Stimulated activated CD8-positive, alpha-beta memory T cell treated with anti-CD3 and anti-CD28 coated beads, Interleukin-7, amount 100 ng/mL, for 4 hours (primary cell): ENCODE measurements around the gene INTS1.
"Not testable (repeated sequence)": the region's sequence is repeated elsewhere in the genome, so short reads cannot be mapped to it uniquely, and the experiment has no call there.

Experiments
- DNase-seq, 2 donors: peaks; one replicate each; pipeline ENCODE4 v3.0.0-alpha.2; 2020; ENCODE audit warnings: low read depth in 2 of 2

INTS1 gene

DNA sequence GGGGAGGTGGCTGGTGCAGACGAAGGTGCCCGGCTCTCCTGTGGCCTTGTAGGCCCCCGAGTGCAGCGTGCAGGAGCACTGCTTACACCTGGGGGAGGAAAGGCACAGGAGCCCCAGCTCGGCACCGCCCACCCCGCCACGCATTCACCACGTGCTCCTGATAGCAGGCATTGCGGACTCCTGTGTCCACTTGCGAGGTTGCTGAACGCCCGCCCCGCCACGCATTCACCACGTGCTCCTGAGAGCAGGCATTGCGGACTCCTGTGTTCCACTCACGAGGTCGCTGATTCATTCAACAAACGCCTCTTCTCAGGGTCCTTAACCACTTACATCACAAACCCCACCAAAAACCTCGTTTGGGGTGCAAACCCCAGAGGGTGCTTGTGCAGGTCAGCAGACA is 58.8 kb downstream of the INTS1 start:
- no peak for DNase-seq

DNA sequence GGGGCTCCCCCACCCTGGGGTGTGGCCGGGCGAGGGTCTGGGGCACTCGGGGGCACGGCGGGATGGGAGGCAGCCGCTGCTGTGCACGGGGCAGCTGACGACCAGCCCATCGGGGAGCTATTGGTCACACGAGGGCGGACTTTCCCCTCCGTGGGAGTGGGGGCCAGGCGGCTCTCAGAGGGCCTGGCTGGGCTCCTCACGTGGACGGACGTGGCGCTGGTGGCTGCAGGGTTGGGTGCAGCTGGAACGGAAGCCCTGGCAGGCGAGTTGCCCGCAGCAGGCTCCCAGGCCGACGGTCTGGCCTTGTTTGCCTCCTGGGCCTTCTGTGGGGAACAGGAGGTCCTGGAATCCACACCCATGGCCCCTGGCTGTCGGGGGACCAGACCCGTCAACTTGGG is 59.3 kb downstream of the INTS1 start:
- no peak for DNase-seq

DNA sequence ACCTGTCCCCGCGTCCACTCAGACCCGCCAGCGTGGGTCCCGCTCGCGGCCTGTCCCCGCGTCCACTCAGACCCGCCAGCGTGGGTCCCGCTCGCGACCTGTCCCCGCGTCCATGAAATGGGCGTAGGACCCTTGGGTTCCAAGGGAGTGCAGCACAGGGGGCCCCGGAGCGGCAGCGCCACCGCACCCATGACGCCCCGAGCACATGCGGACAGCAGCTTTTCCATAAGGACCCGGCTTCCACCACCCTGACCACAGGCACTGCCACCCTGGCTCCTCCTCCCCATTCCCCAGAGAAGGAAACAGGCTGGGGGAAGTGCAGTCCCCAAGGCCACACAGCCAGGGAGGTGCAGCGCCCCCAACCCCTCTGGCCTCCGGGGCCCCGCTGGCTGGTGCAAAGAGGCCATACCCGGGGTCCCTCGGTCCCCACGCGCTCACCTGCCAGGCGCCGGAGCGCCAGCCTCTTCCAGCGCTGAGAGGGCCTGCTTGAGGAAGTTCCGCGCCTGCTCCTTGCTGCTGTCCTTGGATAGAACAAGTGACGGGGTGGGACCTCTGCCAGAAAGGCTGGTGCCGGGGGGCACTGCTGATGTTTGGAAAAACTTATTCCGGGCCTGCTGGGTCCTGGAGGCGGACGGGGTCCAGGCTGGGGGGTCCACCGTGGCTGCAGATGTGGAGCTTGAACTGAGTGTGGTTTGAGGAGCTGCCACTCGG is 59.8 kb downstream of the INTS1 start:
- DNase-seq, result no peak

DNA sequence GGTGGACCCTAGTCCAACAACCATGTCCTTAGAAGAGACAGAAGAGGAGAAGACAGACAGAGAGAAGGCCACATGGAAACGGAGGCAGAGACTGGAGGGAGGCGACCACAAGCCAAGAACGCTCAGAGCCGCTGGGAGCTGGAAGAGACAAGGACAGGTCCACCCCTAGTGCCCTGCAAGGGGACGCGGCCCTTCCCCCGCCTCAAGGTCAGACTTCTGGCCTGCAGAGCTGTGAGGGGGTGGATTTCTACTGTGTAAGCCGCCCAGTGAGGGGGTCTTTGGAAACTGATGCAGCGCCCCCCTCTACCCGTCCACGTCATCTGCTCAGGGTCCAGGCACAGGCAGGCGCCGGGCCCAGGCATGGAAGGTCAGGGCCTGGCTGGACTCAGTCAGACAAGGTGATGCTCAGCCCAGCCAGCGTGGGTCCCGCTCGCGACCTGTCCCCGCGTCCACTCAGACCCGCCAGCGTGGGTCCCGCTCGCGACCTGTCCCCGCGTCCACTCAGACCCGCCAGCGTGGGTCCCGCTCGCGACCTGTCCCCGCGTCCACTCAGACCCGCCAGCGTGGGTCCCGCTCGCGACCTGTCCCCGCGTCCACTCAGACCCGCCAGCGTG is 60.5 kb downstream of the INTS1 start:
- DNase-seq, result not testable (repeated sequence)

DNA sequence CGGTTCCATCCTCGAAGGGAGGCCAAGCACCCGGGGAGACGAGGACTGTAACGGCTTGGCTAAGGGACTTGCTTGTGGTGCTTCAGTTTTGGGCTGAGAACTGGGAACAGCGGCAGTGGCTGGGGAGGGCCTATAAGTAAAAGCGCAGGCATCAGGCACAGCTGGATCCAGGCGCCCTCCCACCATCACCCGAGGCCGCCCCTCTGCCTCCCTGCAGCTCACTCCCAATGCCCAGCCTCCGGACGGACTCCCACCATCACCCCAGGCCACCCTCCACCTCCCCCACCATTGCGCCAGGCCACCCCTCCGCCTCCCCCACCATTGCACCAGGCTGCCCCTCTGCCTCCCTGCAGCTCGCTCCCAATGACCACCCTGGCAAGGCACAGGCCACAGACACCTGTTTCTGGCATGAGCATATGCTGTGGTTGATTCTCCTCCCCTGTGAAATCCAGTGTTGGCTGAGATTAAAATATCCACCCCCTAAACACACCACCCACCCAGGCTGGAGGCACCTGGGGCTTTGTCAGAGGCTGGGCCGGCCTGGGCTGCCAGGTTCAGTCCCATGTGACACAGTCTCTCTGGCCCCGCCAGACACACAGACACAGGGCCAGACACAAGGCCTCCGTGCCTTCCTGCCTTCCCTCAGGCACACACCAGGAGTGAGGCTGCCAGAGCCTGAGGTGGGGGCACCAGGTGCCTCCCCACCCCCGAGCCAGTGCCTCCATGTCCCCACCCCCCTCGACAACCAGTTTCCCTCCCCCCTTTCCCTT is 61.6 kb downstream of the INTS1 start:
- no peak for DNase-seq

DNA sequence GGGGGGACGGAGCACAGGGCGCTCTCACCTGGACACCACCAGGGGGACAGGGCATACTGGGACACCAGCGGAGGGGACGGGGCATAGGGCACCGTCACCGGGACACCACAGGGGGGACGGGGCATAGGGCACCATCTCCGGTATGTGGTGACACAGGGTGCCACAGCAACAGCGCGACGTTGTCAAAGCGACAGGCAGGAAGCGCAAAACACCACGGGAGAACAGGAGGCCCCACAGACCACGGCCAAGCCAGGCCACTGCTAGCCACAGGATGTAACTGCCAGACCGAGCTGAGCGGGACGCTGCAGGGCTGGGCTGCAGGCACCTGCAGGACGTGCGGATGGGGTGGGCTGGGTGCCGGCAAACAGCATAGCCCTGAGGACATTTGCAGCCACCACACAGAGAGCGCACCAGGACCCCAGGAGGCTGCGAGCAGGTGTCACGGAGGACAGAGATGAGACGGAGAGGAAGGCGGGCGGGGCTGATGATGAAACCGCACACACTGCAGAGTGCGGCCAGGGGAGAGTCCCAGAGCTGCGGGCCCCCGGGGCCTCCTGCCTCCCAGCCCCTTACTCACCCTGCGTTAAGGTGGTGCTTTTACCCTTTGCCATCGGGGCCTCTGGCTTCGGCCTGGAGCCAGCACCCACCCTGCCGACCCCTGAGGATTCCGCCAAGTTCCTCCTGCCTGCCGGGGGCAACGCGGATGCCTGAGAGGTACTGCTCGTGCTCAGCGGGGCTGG is 62.4 kb downstream of the INTS1 start:
- DNase-seq, result no peak

DNA sequence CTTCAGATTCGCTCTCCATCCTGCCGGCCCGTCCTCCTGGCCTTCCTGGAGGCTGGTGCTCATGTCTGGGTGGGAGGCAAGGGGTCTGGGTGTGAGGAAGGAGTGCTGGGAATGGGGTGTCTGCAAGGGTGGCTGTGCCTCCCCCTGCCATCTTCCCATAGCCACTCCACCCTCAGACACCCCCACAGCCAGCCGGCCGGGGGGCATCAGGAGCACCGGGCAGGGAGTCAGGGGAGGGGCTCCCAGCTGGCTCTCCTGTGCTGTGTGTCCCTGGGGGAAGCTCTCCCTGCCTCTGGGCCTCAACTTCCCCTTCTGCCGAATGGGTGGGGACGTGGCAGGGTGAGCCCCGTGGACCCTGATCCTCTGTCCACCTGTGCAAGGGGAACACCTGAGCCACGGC is 63.6 kb downstream of the INTS1 start:
- no peak for DNase-seq

DNA sequence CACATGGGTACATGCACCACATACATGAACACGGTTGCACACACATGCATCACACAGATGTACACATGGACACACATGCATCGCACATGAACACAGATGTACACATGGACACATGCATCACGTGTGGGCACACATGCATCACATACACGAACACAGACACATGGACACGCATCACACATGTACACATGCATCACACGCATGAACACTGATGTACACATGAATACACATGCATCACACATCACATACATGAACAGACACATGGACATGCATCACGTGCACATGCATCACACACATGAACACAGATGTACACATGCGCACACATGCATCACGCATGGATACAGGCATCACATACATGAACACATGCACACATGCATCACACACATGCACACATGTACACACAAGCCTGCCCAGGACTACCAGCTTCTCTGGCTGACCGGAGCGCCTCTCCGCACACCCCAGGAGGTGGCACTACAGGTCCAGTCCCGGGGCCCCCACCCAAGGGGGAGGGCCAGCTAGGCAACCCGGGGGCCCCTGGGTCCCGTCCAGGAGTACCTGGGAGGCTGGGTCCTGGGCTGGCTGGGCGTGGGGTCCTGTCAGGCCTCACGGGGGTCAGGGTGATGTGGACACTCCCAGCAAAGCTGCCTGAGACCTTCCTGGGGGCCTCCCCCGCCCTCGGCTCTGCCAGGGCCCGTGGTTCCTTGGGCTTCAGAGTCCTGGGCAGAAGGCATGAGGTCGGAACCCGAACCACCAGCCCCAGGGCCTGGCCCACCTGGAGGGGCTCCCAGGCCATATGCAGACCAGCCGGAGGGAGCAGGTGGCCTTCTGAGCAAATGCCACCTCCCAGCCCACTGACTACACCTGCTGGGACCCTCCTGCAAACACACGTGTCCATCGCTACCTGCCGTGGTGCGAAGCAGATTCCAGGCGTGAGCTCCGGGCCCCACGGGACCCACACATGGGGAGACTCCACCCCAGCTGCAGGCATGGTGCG is 64.5 kb downstream of the INTS1 start:
- DNase-seq, result no peak

DNA sequence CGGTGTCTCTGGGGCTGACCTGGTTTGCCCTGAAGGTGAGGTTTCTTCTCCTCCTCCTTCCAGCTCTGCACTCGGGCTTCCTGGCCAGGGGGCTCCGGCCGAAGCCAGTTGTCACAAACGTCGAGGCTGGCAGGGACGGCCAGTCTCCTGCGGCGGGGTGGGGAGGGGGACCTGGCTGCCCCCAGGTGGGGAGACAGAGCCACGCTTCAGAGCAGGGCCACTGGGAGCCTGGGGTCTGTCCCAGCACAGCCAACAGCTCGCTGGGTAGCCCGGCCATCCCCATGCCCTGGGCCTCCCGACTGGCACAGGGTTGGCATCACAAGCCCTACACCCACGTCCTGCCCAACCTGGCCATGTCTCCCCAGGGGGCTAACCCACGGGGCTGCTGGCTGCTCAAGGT is 65.4 kb downstream of the INTS1 start:
- DNase-seq, result no peak

DNA sequence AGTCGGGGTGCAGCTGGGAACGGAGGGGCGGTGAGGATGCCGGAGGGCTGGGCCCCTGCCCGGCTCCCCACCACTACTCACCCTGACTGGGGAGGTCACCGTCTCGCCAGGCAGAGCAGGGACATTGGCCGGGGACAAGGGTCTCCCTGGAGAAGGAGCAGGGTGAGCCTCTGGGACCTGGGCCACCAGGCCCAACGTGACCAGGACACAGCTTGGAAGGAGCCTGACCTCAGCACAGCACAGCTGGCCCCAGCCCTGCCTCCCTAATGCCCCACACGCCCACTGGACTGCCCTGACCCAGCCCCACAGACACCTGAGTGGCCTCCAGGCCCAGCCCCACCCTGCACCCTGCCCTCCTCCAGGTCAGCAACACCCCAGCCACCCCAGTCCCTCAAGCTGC is 66.0 kb downstream of the INTS1 start:
- no peak for DNase-seq

DNA sequence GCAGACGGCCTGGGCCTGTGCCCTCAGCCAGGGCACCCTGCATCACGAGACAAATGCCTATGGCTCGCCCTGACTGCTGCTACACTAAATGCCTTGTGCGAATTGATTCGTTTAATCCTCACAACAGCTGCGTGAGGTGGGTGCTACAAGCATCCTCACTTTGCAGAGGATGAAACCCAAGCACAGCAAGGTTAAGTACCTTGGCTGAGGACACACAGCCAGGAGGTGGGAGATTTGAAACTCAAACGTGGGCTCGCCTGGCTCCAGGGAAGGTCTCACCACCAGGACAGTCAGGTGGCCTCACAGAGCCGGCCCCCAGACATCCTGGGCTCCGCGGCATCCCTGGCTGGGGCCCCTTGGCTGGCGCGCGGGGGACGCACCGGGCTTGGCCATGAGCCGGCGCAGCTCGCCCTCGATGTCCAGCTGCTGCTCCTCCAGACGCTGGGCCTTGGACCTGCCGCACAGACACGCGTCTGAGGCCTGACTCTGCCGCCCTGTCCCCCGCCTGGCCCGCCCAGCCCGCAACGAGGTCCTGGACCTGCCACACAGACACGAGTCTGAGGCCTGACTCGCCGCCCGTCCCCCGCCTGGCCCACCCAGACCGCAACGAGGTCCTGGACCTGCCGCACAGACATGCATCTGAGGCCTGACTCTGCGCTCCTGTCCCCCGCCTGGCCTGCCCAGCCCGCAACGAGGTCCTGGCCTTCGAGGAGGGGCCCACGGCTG is 66.9 kb downstream of the INTS1 start:
- DNase-seq, result no peak

DNA sequence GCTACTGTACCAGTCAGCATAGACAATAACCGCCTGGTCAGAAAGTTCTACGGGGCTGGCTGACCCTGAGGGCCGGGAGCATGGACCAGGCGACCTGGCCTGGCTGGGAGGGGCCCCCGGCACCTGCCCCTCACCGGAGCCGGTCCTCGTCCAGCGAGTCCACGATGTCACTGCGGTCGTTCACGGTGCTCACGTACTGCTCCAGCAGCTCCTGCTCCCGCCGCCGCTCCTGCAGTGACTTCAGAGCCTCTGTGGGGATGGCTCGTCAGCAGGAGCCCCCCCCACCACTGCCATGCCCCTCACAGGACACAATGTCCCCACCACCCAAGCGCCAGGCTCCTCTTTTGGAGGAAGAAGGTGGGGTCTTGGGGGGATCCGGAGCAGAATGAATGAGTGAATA is 67.6 kb downstream of the INTS1 start:
- DNase-seq, result no peak

DNA sequence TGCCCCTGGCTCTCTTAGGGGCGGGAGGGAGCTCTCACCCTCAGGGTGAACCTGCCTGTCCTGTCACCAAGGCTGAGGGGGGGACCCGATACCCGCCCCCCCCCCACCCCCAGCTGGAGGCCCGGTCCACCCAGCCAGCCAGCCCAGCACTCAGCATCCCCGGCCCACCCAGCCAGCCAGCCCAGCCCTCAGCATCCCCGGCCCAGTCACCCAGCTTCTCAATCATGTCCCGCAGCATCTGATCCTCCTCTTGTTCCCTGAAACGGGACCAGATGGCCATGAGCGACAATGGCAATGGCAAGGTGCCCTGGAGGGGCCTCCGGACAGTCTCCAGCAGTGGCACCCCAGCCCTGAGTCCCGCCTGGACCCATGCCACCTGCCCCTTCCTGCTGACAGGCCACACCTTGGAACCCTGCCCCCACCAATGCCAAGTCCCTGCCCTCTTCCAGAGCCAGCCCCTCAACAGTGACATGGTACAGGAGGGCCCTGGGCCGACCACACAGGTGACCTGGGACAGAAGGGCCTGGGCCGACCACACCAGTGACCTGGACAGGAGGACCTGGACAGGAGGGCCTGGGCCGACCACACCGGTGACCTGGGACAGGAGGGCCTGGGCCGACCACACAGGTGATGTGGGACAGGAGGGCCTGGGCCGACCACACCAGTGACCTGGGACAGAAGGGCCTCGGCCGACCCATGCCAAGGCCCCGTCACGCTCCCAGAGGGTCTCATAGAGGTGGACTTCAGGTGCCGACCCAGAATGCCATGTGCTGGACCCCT is 69.1 kb downstream of the INTS1 start:
- no peak for DNase-seq

DNA sequence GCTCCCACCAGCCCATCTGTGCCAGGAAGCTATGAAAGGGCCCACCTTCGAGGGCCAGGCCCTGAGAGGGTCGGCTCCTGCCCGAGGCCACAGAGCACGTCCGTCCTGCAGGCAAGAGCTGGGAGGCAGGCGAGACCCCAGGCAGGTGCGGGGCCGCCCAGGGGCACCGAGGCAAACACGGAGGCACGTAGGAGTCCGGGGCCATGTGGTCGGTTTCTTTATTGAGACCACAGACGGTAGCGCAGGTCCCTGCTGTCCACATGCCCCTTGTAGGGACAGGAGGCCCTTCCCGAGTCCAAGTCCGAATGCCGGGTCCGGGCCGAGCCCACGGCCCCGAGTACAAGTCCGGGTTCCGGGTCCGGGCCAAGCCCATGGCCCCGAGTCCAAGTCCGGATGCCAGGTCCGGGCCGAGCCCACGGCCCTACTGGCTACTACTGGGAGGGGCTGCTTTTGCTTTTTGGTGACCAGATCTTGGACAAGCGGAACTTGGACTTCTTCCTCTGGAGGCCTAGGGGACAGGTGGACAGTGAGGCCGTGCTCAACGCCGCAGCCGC is 69.9 kb downstream of the INTS1 start:
- no peak for DNase-seq

DNA sequence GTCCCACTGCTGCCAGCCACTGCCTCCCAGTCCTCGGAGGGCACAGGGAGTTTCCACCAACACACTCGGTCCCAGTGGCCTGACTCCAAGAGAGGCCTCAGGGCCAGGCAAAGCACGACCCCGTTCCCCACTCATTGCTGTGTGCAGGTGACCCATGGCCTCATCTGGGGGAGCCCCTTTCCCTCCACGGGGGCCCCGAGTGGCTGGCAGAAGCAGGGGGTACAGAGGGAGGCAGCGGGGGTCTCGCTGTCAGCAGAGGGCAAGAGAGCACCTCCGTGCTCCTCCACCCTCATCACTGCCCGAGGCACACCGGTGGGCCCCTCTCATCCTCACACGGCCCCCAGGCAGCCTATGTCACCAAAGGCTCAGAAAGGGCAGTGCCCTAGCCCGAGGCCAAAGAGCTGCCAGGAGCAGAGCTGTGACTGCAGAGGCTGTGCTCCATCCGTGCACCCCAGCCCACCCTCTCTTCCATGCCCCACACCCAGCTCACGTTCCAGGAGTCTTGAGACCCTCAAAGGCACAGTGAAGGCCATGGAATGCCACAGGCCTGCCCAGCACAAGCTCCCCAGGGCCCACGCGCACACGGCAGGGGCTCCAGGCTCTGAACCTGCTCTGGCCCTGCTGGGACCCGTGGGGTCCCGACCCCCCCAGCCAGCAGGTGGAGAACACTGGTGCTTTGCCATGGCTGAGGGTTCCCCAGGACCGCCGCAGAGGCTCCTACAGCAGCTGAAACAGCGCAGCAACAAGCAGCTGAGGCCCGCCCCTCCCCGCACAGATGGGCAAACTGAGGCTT is 70.9 kb downstream of the INTS1 start:
- no peak for DNase-seq

DNA sequence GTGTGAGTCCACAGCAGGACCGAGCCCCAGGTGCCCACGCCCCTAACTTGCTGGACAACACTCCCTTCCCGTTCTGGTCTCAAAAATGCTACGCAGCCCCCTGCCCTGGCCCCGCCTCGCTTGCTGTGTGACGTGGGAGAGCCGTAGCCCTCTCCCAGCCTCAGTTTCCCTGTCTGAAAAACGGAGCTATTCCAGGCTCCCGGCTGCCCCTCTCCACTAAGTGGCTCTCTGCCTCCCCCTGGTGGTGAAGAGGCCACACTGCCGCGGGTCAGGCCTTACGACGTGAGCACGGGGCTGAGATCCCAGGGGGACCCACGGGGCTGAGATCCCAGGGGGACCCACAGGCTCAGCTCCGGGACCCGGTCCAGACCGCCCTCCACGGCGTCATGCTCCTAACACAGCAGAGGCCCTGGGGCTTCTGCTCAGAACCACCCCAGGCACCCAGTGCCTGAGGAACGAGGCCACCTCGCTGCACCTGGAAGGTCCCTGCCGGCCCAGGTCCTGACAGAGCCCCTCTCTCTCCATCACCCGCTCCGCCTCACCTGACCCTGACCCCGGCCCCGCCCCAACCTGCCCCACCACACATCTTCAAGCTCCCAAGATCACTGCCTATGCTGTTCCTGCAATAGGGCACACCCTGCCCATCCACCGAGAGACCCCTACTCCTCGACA is 71.6 kb downstream of the INTS1 start:
- DNase-seq, result peak; percentile 59 to 67

DNA sequence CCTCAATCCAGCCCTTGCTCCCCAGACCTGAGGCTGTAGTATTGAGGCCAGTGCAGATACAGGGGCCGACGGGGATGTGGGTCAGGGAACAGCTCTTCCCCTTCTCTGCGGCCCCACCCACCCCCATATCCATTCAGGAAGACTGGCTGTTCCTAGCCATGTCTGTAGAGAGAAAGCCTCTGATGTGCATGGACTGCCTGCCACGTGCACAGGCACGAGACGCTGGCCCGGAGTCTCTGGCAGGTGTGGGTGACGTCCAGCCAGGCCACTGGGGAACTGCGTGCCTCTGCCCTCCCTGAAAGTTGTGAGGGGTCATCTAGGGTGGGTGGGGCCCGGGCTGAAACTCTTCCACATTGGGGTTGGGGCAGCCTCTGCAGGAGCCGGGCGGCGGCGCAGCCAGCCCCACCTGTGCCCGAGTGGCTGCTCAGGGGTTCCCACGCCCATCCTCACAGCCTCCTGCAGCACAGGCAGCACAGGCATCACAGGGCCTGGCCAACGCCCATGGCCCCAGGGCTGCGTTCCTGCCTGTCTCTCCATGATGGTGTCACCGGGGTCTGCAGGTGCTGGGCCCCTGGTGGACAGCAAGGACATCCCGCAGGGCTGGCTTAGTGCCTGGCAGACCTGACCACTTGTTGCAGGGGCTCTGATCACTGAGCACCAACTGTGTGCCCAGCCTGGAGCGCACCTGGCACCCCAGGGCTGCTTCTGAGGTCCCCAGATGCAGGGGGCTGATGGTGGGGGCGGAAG is 72.4 kb downstream of the INTS1 start:
- no peak for DNase-seq
